Smooth muscle cell (in vitro differentiated cells): Measurements from ENCODE around the gene NR4A3. TPM values are rescaled to one million over a fixed set of nuclear protein-coding genes. Genes with fewer than 3 reads are reported as not detected.

Experiments
- DNase-seq: peaks from one replicate; lab custom pipeline; 2025; ENCODE audit not compliant: unreplicated experiment; lab: John Stamatoyannopoulos, UW
- H2AFZ ChIP-seq: fragments of 200-600 bp; sonication (generic); 2 replicates; pipeline ENCODE4 v1.6.0; 2016; ENCODE audit warnings: antibody characterized with exemption, low read depth, mild to moderate bottlenecking
- H3F3A ChIP-seq: fragments of 200-600 bp; sonication (generic); 2 replicates; pipeline ENCODE4 v1.6.0; 2017; ENCODE audit warnings: antibody characterized with exemption, low read depth
- H3K27ac ChIP-seq: fragments of 200-600 bp; sonication (generic); 2 replicates; pipeline ENCODE4 v1.5.1; 2016; ENCODE audit warnings: low read depth, mild to moderate bottlenecking
- H3K27me3 ChIP-seq: fragments of 200-600 bp; sonication (generic); 2 replicates; pipeline ENCODE4 v1.6.1; 2016; ENCODE audit warnings: low read depth, mild to moderate bottlenecking
- H3K36me3 ChIP-seq: fragments of 200-600 bp; sonication (generic); 2 replicates; pipeline ENCODE4 v1.5.1; 2016; ENCODE audit warnings: low read depth
- H3K4me1 ChIP-seq: fragments of 200-600 bp; sonication (generic); 2 replicates; pipeline ENCODE4 v1.5.1; 2016; ENCODE audit warnings: low read depth
- H3K4me2 ChIP-seq: fragments of 200-600 bp; sonication (generic); 2 replicates; pipeline ENCODE4 v1.6.0; 2016; ENCODE audit warnings: mild to moderate bottlenecking
- H3K4me3 ChIP-seq: fragments of 200-600 bp; sonication (generic); 2 replicates; pipeline ENCODE4 v1.5.1; 2016; ENCODE audit warnings: mild to moderate bottlenecking
- H3K79me2 ChIP-seq: fragments of 200-600 bp; sonication (generic); 2 replicates; pipeline ENCODE4 v1.6.0; 2016; ENCODE audit warnings: low read depth, mild to moderate bottlenecking
- H3K9ac ChIP-seq: fragments of 200-600 bp; sonication (generic); 2 replicates; pipeline ENCODE4 v1.6.0; 2016; ENCODE audit warnings: low read depth
- H3K9me3 ChIP-seq: fragments of 200-600 bp; sonication (generic); replicated peaks from 2 replicates; pipeline ENCODE4 v1.5.1; 2016; ENCODE audit warnings: low read depth
- H4K20me1 ChIP-seq: fragments of 200-600 bp; sonication (generic); 2 replicates; pipeline ENCODE4 v1.6.0; 2016; ENCODE audit warnings: low read depth
- CTCF ChIP-seq: fragments of 200-600 bp; sonication (generic); IDR thresholded peaks from 2 replicates; pipeline ENCODE4 v1.5.1; 2017; ENCODE audit warnings: borderline replicate concordance, mild to moderate bottlenecking, antibody characterized with exemption; ENCODE audit not compliant: insufficient read depth, poor library complexity, severe bottlenecking
- WGBS: methylation state at CpG from one replicate; pipeline ENCODE4 v1.1.7; 2016; ENCODE audit warnings: low lambda C conversion rate; 5-methylcytosine and 5-hydroxymethylcytosine counted together
- polyA plus RNA-seq: library from polyadenylated mRNA; unstranded; fragments of >200 nt; fragmentation: Nextera tagmentation; extraction: Ambion mirVana; gene quantifications from 2 replicates; pipeline ENCODE4 v1.2.1, GENCODE V29; 2016
- total RNA-seq: library from RNA; depleted of rRNA; stranded (reverse); fragments of >200 nt; gene quantifications from 2 replicates; pipeline ENCODE4 v1.2.3, GENCODE V29; 2014

Gene NR4A3
- total and polyA plus RNA-seq, 2 experiments from 2014 or later = 7.8 to 23.5 TPM

- Histone ChIP-seq H3K4me2 (no peak overlapping the region), H3K4me3 (no peak overlapping the region), H3F3A (no peaks in the 10 kb centered on the region), H3K9ac (no peak overlapping the region), H3K79me2 (peaks cover 4% of the 10 kb centered on the region), H2AFZ (no peak overlapping the region), H3K9me3 (no peaks in the 10 kb centered on the region), H4K20me1 (no peaks in the 10 kb centered on the region), H3K36me3 (no peaks in the 10 kb centered on the region), H3K27me3 (no peaks in the 10 kb centered on the region), H3K27ac (no peak overlapping the region), H3K4me1 (no peaks in the 10 kb centered on the region)
- DNase-seq = no peak
- WGBS = 0% methylated on average over 1 of the region's 1 CpG
- TF ChIP-seq CTCF = no peak
These were observed 10.5 kb upstream of the NR4A3 start for GRCh38 chr9:99811172-99811571.

- no peak overlapping the region for H2AFZ ChIP-seq
- no peaks in the 10 kb centered on the region for H3F3A ChIP-seq
- H3K9ac ChIP-seq = no peak overlapping the region
- H3K79me2 ChIP-seq = peaks cover 4% of the 10 kb centered on the region
- no peak overlapping the region for H3K4me3 ChIP-seq
- H3K9me3 ChIP-seq = no peaks in the 10 kb centered on the region
- no peak overlapping the region for H3K4me2 ChIP-seq
- no peaks in the 10 kb centered on the region for H3K27me3 ChIP-seq
- H3K4me1 ChIP-seq = no peaks in the 10 kb centered on the region
- DNase-seq = no peak
- H4K20me1 ChIP-seq = no peaks in the 10 kb centered on the region
- whole genome bisulfite sequencing = 87% methylated on average over 8 of the region's 8 CpGs
- no peak for TF ChIP-seq CTCF
- H3K27ac ChIP-seq = no peak overlapping the region
- H3K36me3 ChIP-seq = no peaks in the 10 kb centered on the region
These were observed 9.9 kb upstream of the NR4A3 start for GRCh38 chr9:99811598-99812383.

- peaks cover 4% of the 10 kb centered on the region for H3K79me2 ChIP-seq
- no peak overlapping the region for H2AFZ ChIP-seq
- no peak overlapping the region for H3K27ac ChIP-seq
- no peak for DNase-seq
- H3K4me2 ChIP-seq = no peak overlapping the region
- 83% methylated on average over 8 of the region's 8 CpGs for WGBS
- peaks cover 6% of the 10 kb centered on the region for H3K4me1 ChIP-seq
- no peaks in the 10 kb centered on the region for H3K36me3 ChIP-seq
- peaks cover 5% of the 10 kb centered on the region for H3F3A ChIP-seq
- H3K4me3 ChIP-seq = no peak overlapping the region
- no peaks in the 10 kb centered on the region for H4K20me1 ChIP-seq
- no peak overlapping the region for H3K9ac ChIP-seq
- no peaks in the 10 kb centered on the region for H3K27me3 ChIP-seq
- no peak for TF ChIP-seq CTCF
- no peaks in the 10 kb centered on the region for H3K9me3 ChIP-seq
These were observed 7.9 kb upstream of the NR4A3 start for GRCh38 chr9:99813739-99814138.

GRCh38 chr9:99814359-99814758 lies 7.3 kb upstream of the NR4A3 start:
- Histone ChIP-seq H3K9ac (no peak overlapping the region), H3K36me3 (no peaks in the 10 kb centered on the region), H3K4me1 (peaks cover 9% of the 10 kb centered on the region), H4K20me1 (no peaks in the 10 kb centered on the region), H3K27ac (no peak overlapping the region), H3K4me3 (no peak overlapping the region), H3F3A (peaks cover 9% of the 10 kb centered on the region), H3K4me2 (no peak overlapping the region), H3K79me2 (peaks cover 4% of the 10 kb centered on the region), H2AFZ (no peak overlapping the region), H3K27me3 (no peaks in the 10 kb centered on the region), H3K9me3 (no peaks in the 10 kb centered on the region)
- no peak for TF ChIP-seq CTCF
- WGBS = 96% methylated on average over 2 of the region's 2 CpGs
- no peak for DNase-seq
